ELR (cell line): Measurements from ENCODE around the gene WDR7.

Experiments
- DNase-seq: peaks from one replicate; pipeline ENCODE4 v3.0.0-alpha.2; 2015; ENCODE audit warnings: low read depth

The WDR7 gene

GRCh38 chr18:57048351-57048750 is 397.2 kb downstream of the WDR7 start:
- no peak for DNase-seq

DNA sequence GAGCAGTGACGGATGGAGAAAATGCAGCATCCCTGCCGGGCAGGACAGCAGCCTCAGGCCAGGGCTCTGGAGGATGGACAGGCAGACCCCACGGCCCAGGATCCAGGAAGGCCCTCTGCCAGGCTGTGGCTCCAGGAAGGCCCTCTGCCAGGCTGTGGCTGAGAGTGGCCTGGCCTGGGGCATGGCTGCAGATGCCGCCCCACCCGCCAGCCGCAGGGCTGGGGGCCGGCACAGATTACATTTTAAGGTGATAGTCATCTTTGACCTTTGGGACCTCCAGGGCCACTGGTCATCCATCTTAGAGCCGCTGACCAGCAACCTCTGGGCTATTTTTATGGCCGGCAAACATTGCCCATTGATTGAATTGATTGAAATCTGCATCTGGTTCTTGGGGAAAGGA is 397.7 kb downstream of the WDR7 start:
- DNase-seq = no peak

- no peak for DNase-seq
Measured at GRCh38 chr18:57050310-57050949, 399.3 kb downstream of the WDR7 start.

DNA sequence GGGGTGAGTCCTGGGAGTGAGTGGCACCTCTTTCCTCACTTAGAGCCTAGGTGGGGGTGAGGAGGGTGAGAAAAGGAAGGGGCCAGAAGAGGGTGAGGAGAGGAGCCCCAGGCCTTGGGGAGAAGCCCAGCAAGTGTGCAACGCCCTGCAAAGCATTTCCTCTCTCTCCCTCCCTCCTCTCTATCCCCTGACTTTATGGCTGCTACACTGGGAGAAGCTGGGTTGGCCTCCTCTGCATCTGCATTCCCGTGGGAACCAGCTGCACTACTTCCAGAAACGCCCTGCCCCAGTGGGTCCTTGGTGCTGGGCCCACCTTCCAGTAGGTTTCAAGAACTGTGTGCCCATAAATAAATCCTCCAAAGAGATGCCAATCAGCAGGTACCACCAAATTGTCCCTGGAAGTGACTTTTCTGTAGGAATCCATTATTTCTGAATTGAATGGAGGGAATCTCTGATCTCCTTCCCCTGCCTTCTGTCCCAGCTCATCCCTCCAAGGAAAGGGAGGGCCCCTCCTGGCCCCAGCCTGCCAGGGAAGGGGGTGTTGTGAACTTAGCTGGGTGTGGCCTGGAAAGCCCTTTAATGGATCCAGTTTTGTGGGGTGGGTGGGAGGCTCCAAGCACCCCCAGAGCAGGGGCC is 400.0 kb downstream of the WDR7 start:
- no peak for DNase-seq

DNA sequence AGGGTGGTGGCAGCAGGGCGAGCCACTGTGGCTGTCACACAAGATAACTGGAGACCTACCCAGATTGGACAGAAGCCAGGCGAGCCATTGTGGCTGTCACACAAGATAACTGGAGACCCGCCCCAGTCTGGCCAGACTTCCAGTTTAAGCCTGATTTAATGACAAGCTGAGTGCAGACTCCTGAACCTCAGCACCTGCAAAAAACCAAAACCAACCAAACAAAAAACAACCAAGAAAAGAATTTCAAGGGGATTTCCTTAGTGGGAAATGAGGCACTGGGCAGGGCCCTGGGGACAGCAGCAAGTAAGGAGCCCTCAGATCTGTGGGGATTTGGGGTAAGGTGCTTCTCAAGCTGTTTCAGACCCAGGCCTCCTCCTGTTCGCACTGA is 400.5 kb downstream of the WDR7 start:
- DNase-seq = no peak

DNA sequence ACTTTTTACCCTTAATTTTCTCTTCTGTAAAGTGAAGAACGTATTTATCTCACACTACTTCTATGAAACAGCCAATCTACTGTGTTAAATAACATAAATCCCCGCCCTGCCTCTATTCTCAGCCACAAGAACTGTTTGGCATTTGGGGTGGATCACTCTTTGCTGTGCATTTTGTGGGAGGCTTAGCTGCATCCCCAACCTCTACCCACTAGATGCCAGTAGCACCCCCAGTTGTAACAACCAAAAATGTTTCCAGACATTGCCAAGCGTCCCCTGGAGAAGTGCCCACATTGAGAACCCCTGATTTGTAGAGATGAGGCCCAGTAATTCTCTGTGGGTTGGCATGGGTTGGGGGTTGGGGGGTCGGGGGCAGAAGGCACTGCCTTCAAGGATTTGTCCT is 401.0 kb downstream of the WDR7 start:
- no peak for DNase-seq

GRCh38 chr18:57052759-57053158 is 401.6 kb downstream of the WDR7 start:
- no peak for DNase-seq

GRCh38 chr18:57054891-57055290 is 403.7 kb downstream of the WDR7 start:
- DNase-seq = peak; percentile 10

- DNase-seq = no peak
Measured at GRCh38 chr18:57057890-57058289, 406.7 kb downstream of the WDR7 start.

DNA sequence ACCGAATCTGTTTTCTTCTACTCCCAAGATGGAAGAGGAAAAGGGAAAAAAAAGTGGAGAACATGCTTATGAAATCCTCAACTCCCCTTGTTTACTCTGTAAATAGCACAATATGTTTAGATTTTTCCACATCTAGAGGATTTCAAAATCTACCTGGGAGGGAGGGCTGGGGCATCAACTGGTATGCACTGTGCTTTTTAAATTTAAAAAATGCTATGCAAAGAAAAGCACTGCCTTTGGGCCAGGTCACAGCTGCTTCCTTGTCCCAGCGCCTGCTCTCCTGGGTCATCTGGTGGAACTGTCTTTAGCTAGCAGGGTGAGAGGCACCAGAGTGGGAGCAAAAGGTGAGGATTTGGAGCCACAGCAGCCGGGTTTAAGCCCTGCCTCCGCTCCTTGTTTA is 407.6 kb downstream of the WDR7 start:
- no peak for DNase-seq

DNA sequence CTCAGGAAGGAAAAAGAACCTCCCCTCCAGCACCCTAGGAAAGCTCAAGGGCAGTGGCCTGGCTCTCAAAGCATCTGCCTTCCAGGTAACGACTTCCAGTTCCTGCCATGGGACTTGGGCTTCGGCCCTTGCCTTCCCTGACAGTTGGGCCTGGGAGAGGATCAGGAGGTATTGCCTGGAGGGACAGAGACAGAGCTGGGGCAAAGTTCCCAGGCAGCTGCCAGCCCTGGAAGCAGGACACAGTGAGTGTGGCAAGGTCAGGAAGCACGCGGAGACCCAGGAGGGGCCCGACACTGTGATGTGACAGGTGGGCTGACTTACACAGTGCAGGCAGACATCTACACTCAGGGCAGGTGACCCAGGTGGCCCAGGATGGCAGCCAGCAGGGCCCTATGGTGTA is 408.2 kb downstream of the WDR7 start:
- no peak for DNase-seq

DNA sequence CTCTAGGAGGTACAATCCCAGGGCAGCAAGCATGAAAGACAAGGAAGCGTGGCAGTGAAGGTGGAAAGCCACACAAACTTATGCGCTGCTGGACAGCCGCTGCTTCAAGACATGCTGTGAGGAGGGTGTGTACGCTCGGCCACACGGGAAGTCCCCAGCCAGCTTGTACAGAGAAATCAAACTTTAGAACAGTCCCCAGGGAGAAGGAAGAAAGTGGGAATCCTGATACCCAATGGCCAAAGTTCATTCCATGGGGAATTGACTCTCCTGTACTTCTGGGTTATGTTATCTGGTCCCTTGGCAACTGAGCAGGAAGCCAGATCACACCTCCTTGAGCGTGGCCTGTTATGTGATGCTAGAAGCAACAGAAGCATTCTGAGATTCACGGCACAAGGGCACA is 409.7 kb downstream of the WDR7 start:
- DNase-seq = no peak

DNA sequence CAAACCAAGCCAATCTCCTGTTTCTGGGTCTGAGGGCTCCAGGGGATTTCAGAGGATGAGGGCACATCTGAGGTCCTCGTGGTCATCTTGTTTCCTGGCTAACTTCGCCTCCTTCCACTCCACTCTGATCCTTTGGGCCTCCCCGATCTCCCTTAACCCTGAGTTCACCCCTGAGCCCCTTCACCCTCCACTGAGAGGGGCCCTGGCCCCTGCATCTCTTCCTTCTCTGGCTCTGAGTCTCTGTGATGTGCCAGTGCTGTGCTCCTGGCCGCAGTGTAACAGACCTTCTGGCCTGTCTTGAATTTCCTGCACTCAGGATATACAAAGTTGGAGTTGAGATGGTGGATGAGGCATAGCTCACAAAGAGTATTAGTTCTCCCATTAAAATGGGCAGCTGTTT is 411.0 kb downstream of the WDR7 start:
- no peak for DNase-seq

DNA sequence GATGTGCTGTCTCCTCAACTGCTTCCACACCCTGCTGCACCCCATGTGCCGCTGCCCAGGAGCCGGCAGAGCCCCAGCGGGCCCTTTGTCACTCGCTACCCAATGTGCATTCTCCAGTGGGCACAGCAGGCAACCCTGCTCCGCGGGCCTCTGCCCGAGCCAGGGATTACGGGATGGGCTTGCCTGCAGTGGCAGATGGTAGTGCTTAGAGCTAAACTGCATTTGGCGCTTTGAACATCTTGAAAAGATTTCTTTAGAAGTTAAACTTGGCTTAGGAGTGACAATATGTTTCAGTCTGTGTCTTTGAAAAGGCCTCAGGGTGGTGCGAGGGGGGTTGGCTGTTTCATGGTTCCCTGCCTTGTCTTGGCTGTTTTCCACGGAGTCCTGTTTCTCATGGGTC is 411.7 kb downstream of the WDR7 start:
- no peak for DNase-seq

- DNase-seq = no peak
Measured at GRCh38 chr18:57063601-57064103, 412.5 kb downstream of the WDR7 start.

GRCh38 chr18:57073501-57074187 is 422.5 kb downstream of the WDR7 start:
- no peak for DNase-seq

- no peak for DNase-seq
Measured at GRCh38 chr18:57075716-57076400, 424.7 kb downstream of the WDR7 start.

GRCh38 chr18:57077005-57077765 is 426.0 kb downstream of the WDR7 start:
- no peak for DNase-seq

- DNase-seq = no peak
Measured at GRCh38 chr18:57077786-57078552, 426.8 kb downstream of the WDR7 start.

DNA sequence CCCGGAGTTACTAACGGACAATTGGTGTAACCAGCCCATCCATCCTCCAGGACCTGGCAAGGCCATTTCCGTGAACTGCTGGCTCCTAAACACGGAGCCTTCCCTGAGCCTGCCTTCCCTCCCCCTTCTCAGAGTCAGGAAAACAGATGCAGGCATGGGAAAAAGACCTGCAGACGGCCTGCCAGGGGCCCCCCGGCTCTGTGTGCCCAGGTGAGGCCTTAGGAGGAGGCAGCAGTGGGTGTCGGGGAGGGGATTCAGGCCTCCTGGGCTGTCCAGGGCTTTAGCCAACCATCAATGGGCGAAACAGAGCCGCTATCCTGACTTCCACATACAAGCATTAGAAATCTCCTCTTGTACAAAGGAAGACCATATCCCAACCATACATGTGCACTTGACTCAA is 427.5 kb downstream of the WDR7 start:
- no peak for DNase-seq

DNA sequence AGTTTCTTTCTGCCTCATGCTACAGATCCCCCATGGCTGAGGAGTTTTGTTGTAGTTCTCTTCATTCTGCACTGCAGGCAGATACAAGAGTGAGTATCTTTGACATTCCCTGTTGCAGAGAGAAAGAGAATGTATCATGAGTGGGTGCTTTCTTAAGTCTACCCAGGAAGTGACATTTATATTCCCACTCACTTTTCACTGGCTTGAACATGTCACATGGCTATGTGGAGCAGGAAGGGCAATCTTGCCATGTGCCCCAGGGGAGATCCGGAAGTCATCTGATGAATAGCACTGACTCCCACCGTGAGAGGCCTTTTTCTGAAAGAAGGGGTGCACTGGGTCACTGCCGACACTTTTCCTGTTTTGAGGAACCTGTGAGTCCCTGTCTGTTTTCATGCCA is 429.3 kb downstream of the WDR7 start:
- no peak for DNase-seq
